Panc1 (cell line): ENCODE measurements around the gene FUT3. TPM values are rescaled to one million over a fixed set of nuclear protein-coding genes. Genes with fewer than 3 reads are reported as not detected.

ENCODE experiments used
- ATAC-seq: fragments of 200-7000 bp; cut with Tn5 transposase; 2 replicates; pipeline ENCODE4 v1.9.1; 2020; ENCODE audit warnings: mild to moderate bottlenecking, moderate library complexity
- BruUV-seq: library from RNA; stranded (reverse); fragments of 400-500 nt; replicated peaks from 2 replicates; lab custom pipeline; 2021; lab: Mats Ljungman, UMichigan
- CTCF ChIA-PET: fragments of 300-600 bp; sonication (Branson Sonifier 250); formaldehyde crosslinking; loops from one replicate; lab custom pipeline; 2022; ENCODE audit warnings: antibody characterized with exemption; lab: Charles Lee
- POLR2A ChIA-PET: fragments of 300-600 bp; sonication (Branson Sonifier 250); formaldehyde crosslinking; loops from one replicate; lab custom pipeline; 2022; ENCODE audit warnings: antibody characterized with exemption; lab: Charles Lee
- DNase-seq: peaks from one replicate; pipeline ENCODE4 v3.0.0-alpha.2; 2010; ENCODE audit warnings: low read depth, low spot score
- H3K27ac ChIP-seq: 2 replicates; pipeline ENCODE4 v1.5.1; 2011; ENCODE audit warnings: mild to moderate bottlenecking, low read length, inconsistent platforms
- H3K27me3 ChIP-seq: fragments of 200-500 bp; sonication (Bioruptor generic); 2 replicates; pipeline ENCODE4 v1.6.0; 2014; ENCODE audit warnings: low read length, inconsistent platforms; ENCODE audit not compliant: control insufficient read depth, insufficient read depth
- H3K36me3 ChIP-seq: fragments of 200-500 bp; sonication (Bioruptor generic); 2 replicates; pipeline ENCODE4 v1.5.1; 2014; ENCODE audit warnings: inconsistent platforms, mild to moderate bottlenecking, low read length, moderate library complexity; ENCODE audit not compliant: control insufficient read depth, insufficient read depth
- H3K4me1 ChIP-seq: 2 replicates; pipeline ENCODE4 v1.5.1; 2011; ENCODE audit warnings: inconsistent platforms, mild to moderate bottlenecking, low read length, moderate library complexity; ENCODE audit not compliant: control insufficient read depth, insufficient read depth
- H3K4me3 ChIP-seq, 2 experiments: 2 replicates each; pipeline ENCODE4 v1.5.1; 2011 to 2012; ENCODE audit warnings: low read depth in 2 of 2, low read length in 2 of 2, mild to moderate bottlenecking in 2 of 2, inconsistent platforms in 1 of 2, moderate library complexity in 1 of 2
- H3K9me3 ChIP-seq: fragments of 200-500 bp; sonication (Bioruptor generic); 2 replicates; pipeline ENCODE4 v1.5.1; 2014; ENCODE audit warnings: low read depth, mild to moderate bottlenecking, inconsistent platforms, low read length, moderate library complexity; ENCODE audit not compliant: control insufficient read depth, insufficient read depth
- POLR2AphosphoS5 ChIP-seq: IDR thresholded peaks from 2 replicates; pipeline ENCODE4 v1.6.1; 2012; ENCODE audit warnings: mild to moderate bottlenecking, low read depth, low read length, moderate library complexity
- SIN3A ChIP-seq: IDR thresholded peaks from 2 replicates; pipeline ENCODE4 v1.6.1; 2012; ENCODE audit warnings: low read depth, mild to moderate bottlenecking, low read length, moderate library complexity, borderline replicate concordance; ENCODE audit not compliant: insufficient read depth
- TCF7L2 ChIP-seq: IDR thresholded peaks from 2 replicates; pipeline ENCODE4 v1.6.1; 2011; ENCODE audit warnings: mild to moderate bottlenecking, low read depth, low read length, inconsistent platforms
- in situ Hi-C: cut with HindIII; loops from 2 replicates; pipeline ENCODE4 v1.10.0; 2016; ENCODE audit warnings: low sequenced_read_pairs, low pct_unique_long_range_greater_than_20kb
- intact Hi-C: fragments of 100-400 bp; cut with micrococcal nuclease; formaldehyde crosslinking; loops from one replicate; pipeline ENCODE4 v1.10.0; 2022; ENCODE audit not compliant: unreplicated experiment
- total RNA-seq: library from RNA; stranded (reverse); gene quantifications from one replicate; pipeline ENCODE4 v1.2.1, GENCODE V29; 2021; ENCODE audit not compliant: unreplicated experiment
- TF ChIP-seq, protein P1 (sequence below): fragments of 450-650 bp; IDR thresholded peaks from 2 replicates; pipeline ENCODE4 v1.5.1; 2017; ENCODE audit warnings: mild to moderate bottlenecking
- TF ChIP-seq, protein P2 (sequence below), 2 experiments: IDR thresholded peaks; 2 replicates each; pipeline ENCODE4 v1.6.1; 2011 to 2012; ENCODE audit warnings: low read depth in 2 of 2, control low read depth in 1 of 2, low read length in 1 of 2, mild to moderate bottlenecking in 1 of 2, moderate library complexity in 1 of 2; ENCODE audit not compliant: insufficient read depth in 1 of 2

Gene FUT3
- total RNA-seq, 1 experiment from 2014 or later = 0.36 TPM

DNA sequence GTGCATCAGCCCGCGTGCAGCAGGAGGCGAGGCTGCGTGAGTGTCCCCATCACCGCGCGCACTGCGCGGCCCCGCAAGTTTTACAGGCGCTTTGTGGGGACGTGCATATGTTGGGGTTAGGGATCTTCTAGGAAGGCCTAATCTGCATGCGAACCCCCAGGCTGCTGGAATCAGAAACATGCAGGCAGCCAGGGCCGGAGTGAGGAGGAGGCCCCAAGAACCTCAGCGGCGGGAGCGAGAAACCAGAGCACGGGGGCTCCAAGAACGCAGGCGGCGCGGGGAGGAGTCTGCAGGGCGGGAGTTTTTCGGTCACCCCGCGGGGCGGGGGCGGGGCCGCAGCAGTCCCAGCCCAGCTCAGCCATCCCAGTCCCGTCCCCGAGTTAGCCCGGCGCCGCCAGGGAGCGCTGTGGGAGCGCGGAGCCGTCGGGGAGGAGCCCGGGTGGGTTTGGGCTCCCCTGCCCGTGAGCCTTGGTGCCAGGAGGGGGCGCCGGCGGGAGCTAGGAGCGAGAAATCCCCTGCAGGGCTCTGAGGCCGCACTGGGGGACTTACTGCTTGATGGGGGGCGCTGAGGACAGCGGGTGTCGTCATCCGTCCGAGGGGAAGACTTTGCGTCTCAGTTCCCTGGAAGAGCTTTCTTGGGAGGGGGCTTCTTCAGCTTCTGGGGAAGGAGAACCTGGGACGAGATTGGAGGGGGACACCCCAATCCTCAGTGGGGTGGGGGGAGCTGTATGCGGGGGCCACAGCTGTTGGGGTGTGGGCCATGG is 47.3 kb downstream of the FUT3 start:
- TF ChIP-seq TCF7L2 (no peak), POLR2AphosphoS5 (no peak)
- TF ChIP-seq, protein P1, sequence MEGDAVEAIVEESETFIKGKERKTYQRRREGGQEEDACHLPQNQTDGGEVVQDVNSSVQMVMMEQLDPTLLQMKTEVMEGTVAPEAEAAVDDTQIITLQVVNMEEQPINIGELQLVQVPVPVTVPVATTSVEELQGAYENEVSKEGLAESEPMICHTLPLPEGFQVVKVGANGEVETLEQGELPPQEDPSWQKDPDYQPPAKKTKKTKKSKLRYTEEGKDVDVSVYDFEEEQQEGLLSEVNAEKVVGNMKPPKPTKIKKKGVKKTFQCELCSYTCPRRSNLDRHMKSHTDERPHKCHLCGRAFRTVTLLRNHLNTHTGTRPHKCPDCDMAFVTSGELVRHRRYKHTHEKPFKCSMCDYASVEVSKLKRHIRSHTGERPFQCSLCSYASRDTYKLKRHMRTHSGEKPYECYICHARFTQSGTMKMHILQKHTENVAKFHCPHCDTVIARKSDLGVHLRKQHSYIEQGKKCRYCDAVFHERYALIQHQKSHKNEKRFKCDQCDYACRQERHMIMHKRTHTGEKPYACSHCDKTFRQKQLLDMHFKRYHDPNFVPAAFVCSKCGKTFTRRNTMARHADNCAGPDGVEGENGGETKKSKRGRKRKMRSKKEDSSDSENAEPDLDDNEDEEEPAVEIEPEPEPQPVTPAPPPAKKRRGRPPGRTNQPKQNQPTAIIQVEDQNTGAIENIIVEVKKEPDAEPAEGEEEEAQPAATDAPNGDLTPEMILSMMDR = peak; percentile 98
- intact Hi-C loops (loop anchor here (10.0 kb wide), 1 partner anchor 91 kb away; no protein-coding TSS in a partner anchor), in situ Hi-C loops (no loop called here)
- Histone ChIP-seq H3K27ac (no peak overlapping the region), H3K4me1 (peaks cover 4% of the 10 kb centered on the region), H3K27me3 (no peaks in the 10 kb centered on the region), H3K9me3 (no peaks in the 10 kb centered on the region), H3K36me3 (no peaks in the 10 kb centered on the region), H3K4me3 (peak overlapping the region; percentile 30 to 54)
- CTCF ChIA-PET = interaction anchor here (0.5 to 1.3 kb wide), 14 partner anchors 9 to 716 kb away, joined by 3 to 6 read pairs (median 4); partner anchors contain the start of gene NDUFA11
- DNase-seq = peak; percentile 56
- peak; percentile 91 for ATAC-seq
- POLR2A ChIA-PET = no interaction called here
- no TSS peak for BruUV-seq

- TF ChIP-seq, protein P1 = no peak
- TF ChIP-seq POLR2AphosphoS5 (no peak), TCF7L2 (no peak), SIN3A (no peak)
- TF ChIP-seq, protein P2, sequence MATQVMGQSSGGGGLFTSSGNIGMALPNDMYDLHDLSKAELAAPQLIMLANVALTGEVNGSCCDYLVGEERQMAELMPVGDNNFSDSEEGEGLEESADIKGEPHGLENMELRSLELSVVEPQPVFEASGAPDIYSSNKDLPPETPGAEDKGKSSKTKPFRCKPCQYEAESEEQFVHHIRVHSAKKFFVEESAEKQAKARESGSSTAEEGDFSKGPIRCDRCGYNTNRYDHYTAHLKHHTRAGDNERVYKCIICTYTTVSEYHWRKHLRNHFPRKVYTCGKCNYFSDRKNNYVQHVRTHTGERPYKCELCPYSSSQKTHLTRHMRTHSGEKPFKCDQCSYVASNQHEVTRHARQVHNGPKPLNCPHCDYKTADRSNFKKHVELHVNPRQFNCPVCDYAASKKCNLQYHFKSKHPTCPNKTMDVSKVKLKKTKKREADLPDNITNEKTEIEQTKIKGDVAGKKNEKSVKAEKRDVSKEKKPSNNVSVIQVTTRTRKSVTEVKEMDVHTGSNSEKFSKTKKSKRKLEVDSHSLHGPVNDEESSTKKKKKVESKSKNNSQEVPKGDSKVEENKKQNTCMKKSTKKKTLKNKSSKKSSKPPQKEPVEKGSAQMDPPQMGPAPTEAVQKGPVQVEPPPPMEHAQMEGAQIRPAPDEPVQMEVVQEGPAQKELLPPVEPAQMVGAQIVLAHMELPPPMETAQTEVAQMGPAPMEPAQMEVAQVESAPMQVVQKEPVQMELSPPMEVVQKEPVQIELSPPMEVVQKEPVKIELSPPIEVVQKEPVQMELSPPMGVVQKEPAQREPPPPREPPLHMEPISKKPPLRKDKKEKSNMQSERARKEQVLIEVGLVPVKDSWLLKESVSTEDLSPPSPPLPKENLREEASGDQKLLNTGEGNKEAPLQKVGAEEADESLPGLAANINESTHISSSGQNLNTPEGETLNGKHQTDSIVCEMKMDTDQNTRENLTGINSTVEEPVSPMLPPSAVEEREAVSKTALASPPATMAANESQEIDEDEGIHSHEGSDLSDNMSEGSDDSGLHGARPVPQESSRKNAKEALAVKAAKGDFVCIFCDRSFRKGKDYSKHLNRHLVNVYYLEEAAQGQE (IDR thresholded peaks at IDR 0.05; ENCODE audit: insufficient read depth in 1 of 2, low read depth in 2 of 2, low read length in 1 of 2) = no peak
- H3K4me1 ChIP-seq = peaks cover 4% of the 10 kb centered on the region
- H3K27me3 ChIP-seq = no peaks in the 10 kb centered on the region
- BruUV-seq = no TSS peak
- CTCF ChIA-PET = interaction anchor here (0.5 to 1.3 kb wide), 10 partner anchors 9 to 716 kb away, joined by 3 to 6 read pairs (median 4); partner anchors contain the start of gene NDUFA11
- no peak overlapping the region for H3K27ac ChIP-seq
- intact Hi-C loops = loop anchor here (10.0 kb wide), 1 partner anchor 91 kb away; no protein-coding TSS in a partner anchor
- POLR2A ChIA-PET = no interaction called here
- H3K36me3 ChIP-seq = no peaks in the 10 kb centered on the region
- ATAC-seq = no peak
- no peak for DNase-seq
- in situ Hi-C loops = no loop called here
- no peaks in the 10 kb centered on the region for H3K9me3 ChIP-seq
- H3K4me3 ChIP-seq = peak overlapping the region; percentile 30 to 54
Measured at GRCh38 chr19:5803441-5803751, 47.9 kb downstream of the FUT3 start.
